H1 (cell line): ENCODE results near the gene PTH1R. TPM values are rescaled to one million over a fixed set of nuclear protein-coding genes. Genes with fewer than 3 reads are reported as not detected.

Source experiments
- BACH1 ChIP-seq: IDR thresholded peaks from 2 replicates; pipeline ENCODE4 v1.6.1; 2012; ENCODE audit warnings: low read length, improper control_type of control experiment
- BRCA1 ChIP-seq: IDR thresholded peaks from 2 replicates; pipeline ENCODE4 v1.6.1; 2012; ENCODE audit warnings: low read depth, low read length, improper control_type of control experiment
- CTBP2 ChIP-seq: IDR thresholded peaks from 2 replicates; pipeline ENCODE4 v1.7.0; 2011; ENCODE audit warnings: borderline replicate concordance, mild to moderate bottlenecking, moderate library complexity, mixed read lengths, low read length; ENCODE audit not compliant: insufficient read depth, insufficient read length
- FOSL1 ChIP-seq: IDR thresholded peaks from 2 replicates; pipeline ENCODE4 v1.6.1; 2011; ENCODE audit warnings: mild to moderate bottlenecking, low read depth, low read length, moderate library complexity; ENCODE audit not compliant: insufficient read depth
- JUND ChIP-seq: IDR thresholded peaks from 2 replicates; pipeline ENCODE4 v1.6.1; 2011; ENCODE audit warnings: mild to moderate bottlenecking, improper control_type of control experiment, low read length
- POU5F1 ChIP-seq: IDR thresholded peaks from 2 replicates; pipeline ENCODE4 v1.6.1; 2011; ENCODE audit warnings: low read depth, mild to moderate bottlenecking, low read length, moderate library complexity
- RNF2 ChIP-seq: fragments of 200-900, 300-1000 bp; sonication (generic); IDR thresholded peaks from 2 replicates; pipeline ENCODE4 v1.7.1; 2016; ENCODE audit warnings: borderline replicate concordance, low read depth, mild to moderate bottlenecking, antibody characterized with exemption, low read length; ENCODE audit not compliant: poor library complexity, severe bottlenecking; ENCODE audit errors: missing control alignments
- SIN3A ChIP-seq, 2 experiments: IDR thresholded peaks in 1 of 2; conservative IDR thresholded peaks in 1 of 2; 2 replicates each; pipeline ENCODE4 v1.6.1; 2011 to 2012; ENCODE audit warnings: low read length in 2 of 2, improper control_type of control experiment in 1 of 2, low read depth in 1 of 2, mild to moderate bottlenecking in 1 of 2
- SP4 ChIP-seq: IDR thresholded peaks from 2 replicates; pipeline ENCODE4 v1.6.1; 2012; ENCODE audit warnings: low read length, inconsistent platforms
- TBP ChIP-seq: IDR thresholded peaks from 2 replicates; pipeline ENCODE4 v1.6.1; 2011; ENCODE audit warnings: low read depth, low read length, improper control_type of control experiment
- polyA plus RNA-seq, 7 experiments: library from polyadenylated mRNA; depleted of rRNA in 3 of 7; stranded (reverse) in 5 of 7; unstranded in 2 of 7; fragments of >200 nt in 5 of 7; fragments of 200-250 nt in 2 of 7; gene quantifications; 1 replicate in 5 of 7; 2 replicates in 1 of 7; 4 replicates in 1 of 7; pipeline versions ENCODE4 v1.2.1 to v1.2.3, GENCODE V29; 2011 to 2013; ENCODE audit warnings: missing spikeins in 2 of 7, mixed read lengths in 2 of 7
- total RNA-seq: library from RNA; stranded (reverse); fragmentation: NEBNext Ultra II Directional; extraction: Animal tissue kit (Norgen Biotek cat#: 25700); gene quantifications from 2 replicates; pipeline ENCODE4 v1.2.1, GENCODE V29; 2021
- TF ChIP-seq, protein P1 (sequence below): fragments of 300-600 bp; sonication (generic); IDR thresholded peaks from 2 replicates; pipeline ENCODE4 v1.7.1; 2012; ENCODE audit warnings: low read length, moderate library complexity, mild to moderate bottlenecking, inconsistent platforms; ENCODE audit not compliant: insufficient replicate concordance

PTH1R gene
- total and polyA plus RNA-seq, 2 of the 8 experiments (the other 6 are each of a cell fraction or from before 2014, with no cell fraction given): 0.57 to 1.5 TPM

GRCh38 chr3:46906471-46907058 is 29.0 kb downstream of the PTH1R start (continued):
- TF ChIP-seq, protein P1, sequence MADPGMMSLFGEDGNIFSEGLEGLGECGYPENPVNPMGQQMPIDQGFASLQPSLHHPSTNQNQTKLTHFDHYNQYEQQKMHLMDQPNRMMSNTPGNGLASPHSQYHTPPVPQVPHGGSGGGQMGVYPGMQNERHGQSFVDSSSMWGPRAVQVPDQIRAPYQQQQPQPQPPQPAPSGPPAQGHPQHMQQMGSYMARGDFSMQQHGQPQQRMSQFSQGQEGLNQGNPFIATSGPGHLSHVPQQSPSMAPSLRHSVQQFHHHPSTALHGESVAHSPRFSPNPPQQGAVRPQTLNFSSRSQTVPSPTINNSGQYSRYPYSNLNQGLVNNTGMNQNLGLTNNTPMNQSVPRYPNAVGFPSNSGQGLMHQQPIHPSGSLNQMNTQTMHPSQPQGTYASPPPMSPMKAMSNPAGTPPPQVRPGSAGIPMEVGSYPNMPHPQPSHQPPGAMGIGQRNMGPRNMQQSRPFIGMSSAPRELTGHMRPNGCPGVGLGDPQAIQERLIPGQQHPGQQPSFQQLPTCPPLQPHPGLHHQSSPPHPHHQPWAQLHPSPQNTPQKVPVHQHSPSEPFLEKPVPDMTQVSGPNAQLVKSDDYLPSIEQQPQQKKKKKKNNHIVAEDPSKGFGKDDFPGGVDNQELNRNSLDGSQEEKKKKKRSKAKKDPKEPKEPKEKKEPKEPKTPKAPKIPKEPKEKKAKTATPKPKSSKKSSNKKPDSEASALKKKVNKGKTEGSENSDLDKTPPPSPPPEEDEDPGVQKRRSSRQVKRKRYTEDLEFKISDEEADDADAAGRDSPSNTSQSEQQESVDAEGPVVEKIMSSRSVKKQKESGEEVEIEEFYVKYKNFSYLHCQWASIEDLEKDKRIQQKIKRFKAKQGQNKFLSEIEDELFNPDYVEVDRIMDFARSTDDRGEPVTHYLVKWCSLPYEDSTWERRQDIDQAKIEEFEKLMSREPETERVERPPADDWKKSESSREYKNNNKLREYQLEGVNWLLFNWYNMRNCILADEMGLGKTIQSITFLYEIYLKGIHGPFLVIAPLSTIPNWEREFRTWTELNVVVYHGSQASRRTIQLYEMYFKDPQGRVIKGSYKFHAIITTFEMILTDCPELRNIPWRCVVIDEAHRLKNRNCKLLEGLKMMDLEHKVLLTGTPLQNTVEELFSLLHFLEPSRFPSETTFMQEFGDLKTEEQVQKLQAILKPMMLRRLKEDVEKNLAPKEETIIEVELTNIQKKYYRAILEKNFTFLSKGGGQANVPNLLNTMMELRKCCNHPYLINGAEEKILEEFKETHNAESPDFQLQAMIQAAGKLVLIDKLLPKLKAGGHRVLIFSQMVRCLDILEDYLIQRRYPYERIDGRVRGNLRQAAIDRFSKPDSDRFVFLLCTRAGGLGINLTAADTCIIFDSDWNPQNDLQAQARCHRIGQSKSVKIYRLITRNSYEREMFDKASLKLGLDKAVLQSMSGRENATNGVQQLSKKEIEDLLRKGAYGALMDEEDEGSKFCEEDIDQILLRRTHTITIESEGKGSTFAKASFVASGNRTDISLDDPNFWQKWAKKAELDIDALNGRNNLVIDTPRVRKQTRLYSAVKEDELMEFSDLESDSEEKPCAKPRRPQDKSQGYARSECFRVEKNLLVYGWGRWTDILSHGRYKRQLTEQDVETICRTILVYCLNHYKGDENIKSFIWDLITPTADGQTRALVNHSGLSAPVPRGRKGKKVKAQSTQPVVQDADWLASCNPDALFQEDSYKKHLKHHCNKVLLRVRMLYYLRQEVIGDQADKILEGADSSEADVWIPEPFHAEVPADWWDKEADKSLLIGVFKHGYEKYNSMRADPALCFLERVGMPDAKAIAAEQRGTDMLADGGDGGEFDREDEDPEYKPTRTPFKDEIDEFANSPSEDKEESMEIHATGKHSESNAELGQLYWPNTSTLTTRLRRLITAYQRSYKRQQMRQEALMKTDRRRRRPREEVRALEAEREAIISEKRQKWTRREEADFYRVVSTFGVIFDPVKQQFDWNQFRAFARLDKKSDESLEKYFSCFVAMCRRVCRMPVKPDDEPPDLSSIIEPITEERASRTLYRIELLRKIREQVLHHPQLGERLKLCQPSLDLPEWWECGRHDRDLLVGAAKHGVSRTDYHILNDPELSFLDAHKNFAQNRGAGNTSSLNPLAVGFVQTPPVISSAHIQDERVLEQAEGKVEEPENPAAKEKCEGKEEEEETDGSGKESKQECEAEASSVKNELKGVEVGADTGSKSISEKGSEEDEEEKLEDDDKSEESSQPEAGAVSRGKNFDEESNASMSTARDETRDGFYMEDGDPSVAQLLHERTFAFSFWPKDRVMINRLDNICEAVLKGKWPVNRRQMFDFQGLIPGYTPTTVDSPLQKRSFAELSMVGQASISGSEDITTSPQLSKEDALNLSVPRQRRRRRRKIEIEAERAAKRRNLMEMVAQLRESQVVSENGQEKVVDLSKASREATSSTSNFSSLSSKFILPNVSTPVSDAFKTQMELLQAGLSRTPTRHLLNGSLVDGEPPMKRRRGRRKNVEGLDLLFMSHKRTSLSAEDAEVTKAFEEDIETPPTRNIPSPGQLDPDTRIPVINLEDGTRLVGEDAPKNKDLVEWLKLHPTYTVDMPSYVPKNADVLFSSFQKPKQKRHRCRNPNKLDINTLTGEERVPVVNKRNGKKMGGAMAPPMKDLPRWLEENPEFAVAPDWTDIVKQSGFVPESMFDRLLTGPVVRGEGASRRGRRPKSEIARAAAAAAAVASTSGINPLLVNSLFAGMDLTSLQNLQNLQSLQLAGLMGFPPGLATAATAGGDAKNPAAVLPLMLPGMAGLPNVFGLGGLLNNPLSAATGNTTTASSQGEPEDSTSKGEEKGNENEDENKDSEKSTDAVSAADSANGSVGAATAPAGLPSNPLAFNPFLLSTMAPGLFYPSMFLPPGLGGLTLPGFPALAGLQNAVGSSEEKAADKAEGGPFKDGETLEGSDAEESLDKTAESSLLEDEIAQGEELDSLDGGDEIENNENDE: no peak
- no peak for TF ChIP-seq JUND
- no peak for TF ChIP-seq BRCA1
- TF ChIP-seq CTBP2: no peak
- no peak for TF ChIP-seq POU5F1
- TF ChIP-seq RNF2: no peak
- TF ChIP-seq FOSL1: no peak
- no peak for TF ChIP-seq SP4
- TF ChIP-seq BACH1: no peak
- no peak for TF ChIP-seq SIN3A (conservative IDR thresholded peaks at IDR 0.05 in 1 of 2, IDR thresholded peaks at IDR 0.05 in 1 of 2; ENCODE audit: low read depth in 1 of 2, low read length in 2 of 2)
- TF ChIP-seq TBP: no peak
